Left lung (tissue), 10 donors: Measurements from ENCODE around the gene ZNF878. TPM values are rescaled to one million over a fixed set of nuclear protein-coding genes. Genes with fewer than 3 reads are reported as not detected.
A peak's percentile ranks its signal among the peaks of the same experiment; 100 is the strongest.
"Not testable (repeated sequence)": the region's sequence is repeated elsewhere in the genome, so short reads cannot be mapped to it uniquely, and the experiment has no call there.

ENCODE experiments used
- ATAC-seq: fragments of 200-7000 bp; cut with Tn5 transposase; one replicate; pipeline ENCODE4 v1.9.1; 2020; ENCODE audit warnings: moderate library complexity
- DNase-seq, 4 donors: peaks; one replicate each; pipeline ENCODE4 v3.0.0-alpha.2; 2013 to 2020
- H3K27ac ChIP-seq, 2 donors: fragments of 200-600 bp; sonication (generic) in 1 of 2; one replicate each; pipeline versions ENCODE4 v1.5.0 to v1.8.0; 2020 to 2021
- H3K27me3 ChIP-seq, 2 donors: fragments of 200-600 bp; sonication (generic) in 1 of 2; one replicate each; pipeline versions ENCODE4 v1.5.0 to v1.8.0; 2020 to 2021
- H3K36me3 ChIP-seq, 2 donors: fragments of 200-600 bp; sonication (generic) in 1 of 2; one replicate each; pipeline versions ENCODE4 v1.5.0 to v1.8.0; 2020 to 2021
- H3K4me1 ChIP-seq, 2 donors: fragments of 200-600 bp; one replicate each; pipeline ENCODE4 v1.8.0; 2021
- H3K4me3 ChIP-seq, 2 donors: fragments of 200-600 bp; sonication (generic) in 1 of 2; one replicate each; pipeline versions ENCODE4 v1.5.0 to v1.8.0; 2020 to 2021; ENCODE audit warnings: mild to moderate bottlenecking in 1 of 2
- H3K9me3 ChIP-seq, 2 donors: fragments of 200-600 bp; sonication (generic) in 1 of 2; one replicate each; pipeline versions ENCODE4 v1.5.0 to v1.8.0; 2020 to 2021
- intact Hi-C, 2 donors: fragments of 100-400 bp; cut with DNase I; formaldehyde crosslinking; loops; one replicate each; pipeline versions ENCODE4 v1.11.2 to v1.14.2; 2022
- polyA plus RNA-seq, 6 donors: library from polyadenylated mRNA; unstranded; fragments of 120-200 nt; gene quantifications; one replicate each; pipeline ENCODE4 v1.2.1, GENCODE V29; 2013; ENCODE audit not compliant: insufficient read length in 6 of 6
- total RNA-seq, 2 donors: library from RNA; stranded (reverse); fragmentation: NEBNext Ultra II Directional; extraction: Animal tissue kit (Norgen Biotek cat#: 25700); gene quantifications; one replicate each; pipeline ENCODE4 v1.2.1, GENCODE V29; 2021
- TF ChIP-seq, protein P1 (sequence below), 2 donors: fragments of 200-600 bp; sonication (generic) in 1 of 2; IDR thresholded peaks; one replicate each; pipeline versions ENCODE4 v1.5.0 to v1.8.0; 2021; ENCODE audit warnings: antibody characterized with exemption in 2 of 2
- donor health status: DM: no; HTN: yes; CAD: no.
- donor health status: DM: no; HTN: no; CAD: no.

Gene ZNF878
- total and polyA plus RNA-seq, 8 donors = 0.32 to 1.8 (median 1.4) TPM

DNA sequence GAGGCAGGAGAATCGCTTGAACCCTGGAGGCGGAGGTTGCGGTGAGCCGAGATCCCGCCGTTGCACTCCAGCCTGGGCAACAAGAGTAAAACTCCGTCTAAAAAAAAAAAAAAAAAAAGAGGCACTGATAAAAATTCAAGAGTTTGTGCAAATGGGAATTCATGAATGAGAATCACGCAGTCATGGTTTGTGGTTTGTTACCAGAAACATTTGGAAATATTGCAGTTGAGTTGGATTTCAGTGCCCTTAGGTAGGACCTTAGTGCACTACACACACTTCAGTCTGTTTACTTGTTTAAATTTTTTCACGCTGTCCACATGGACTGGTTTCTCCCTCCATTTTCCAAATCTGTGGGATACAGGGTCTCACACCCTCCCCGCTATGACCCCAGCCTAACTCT is 40.2 kb upstream of the ZNF878 start:
- H3K27ac ChIP-seq = peak overlapping the region in 1 of 2 donors; percentile 89
- intact Hi-C loops = no loop called here
- TF ChIP-seq, protein P1, sequence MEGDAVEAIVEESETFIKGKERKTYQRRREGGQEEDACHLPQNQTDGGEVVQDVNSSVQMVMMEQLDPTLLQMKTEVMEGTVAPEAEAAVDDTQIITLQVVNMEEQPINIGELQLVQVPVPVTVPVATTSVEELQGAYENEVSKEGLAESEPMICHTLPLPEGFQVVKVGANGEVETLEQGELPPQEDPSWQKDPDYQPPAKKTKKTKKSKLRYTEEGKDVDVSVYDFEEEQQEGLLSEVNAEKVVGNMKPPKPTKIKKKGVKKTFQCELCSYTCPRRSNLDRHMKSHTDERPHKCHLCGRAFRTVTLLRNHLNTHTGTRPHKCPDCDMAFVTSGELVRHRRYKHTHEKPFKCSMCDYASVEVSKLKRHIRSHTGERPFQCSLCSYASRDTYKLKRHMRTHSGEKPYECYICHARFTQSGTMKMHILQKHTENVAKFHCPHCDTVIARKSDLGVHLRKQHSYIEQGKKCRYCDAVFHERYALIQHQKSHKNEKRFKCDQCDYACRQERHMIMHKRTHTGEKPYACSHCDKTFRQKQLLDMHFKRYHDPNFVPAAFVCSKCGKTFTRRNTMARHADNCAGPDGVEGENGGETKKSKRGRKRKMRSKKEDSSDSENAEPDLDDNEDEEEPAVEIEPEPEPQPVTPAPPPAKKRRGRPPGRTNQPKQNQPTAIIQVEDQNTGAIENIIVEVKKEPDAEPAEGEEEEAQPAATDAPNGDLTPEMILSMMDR (IDR thresholded peaks at IDR 0.05) = no peak
- no peaks in the 10 kb centered on the region for H3K36me3 ChIP-seq
- DNase-seq (peak in 1 of 4 donors; percentile 5), ATAC-seq (no peak)
- peaks cover 0 to 20% of the 10 kb centered on the region in 2 donors for H3K4me1 ChIP-seq
- peak overlapping the region; percentile 55 to 79 for H3K4me3 ChIP-seq
- no peaks in the 10 kb centered on the region for H3K27me3 ChIP-seq
- H3K9me3 ChIP-seq = no peaks in the 10 kb centered on the region

DNA sequence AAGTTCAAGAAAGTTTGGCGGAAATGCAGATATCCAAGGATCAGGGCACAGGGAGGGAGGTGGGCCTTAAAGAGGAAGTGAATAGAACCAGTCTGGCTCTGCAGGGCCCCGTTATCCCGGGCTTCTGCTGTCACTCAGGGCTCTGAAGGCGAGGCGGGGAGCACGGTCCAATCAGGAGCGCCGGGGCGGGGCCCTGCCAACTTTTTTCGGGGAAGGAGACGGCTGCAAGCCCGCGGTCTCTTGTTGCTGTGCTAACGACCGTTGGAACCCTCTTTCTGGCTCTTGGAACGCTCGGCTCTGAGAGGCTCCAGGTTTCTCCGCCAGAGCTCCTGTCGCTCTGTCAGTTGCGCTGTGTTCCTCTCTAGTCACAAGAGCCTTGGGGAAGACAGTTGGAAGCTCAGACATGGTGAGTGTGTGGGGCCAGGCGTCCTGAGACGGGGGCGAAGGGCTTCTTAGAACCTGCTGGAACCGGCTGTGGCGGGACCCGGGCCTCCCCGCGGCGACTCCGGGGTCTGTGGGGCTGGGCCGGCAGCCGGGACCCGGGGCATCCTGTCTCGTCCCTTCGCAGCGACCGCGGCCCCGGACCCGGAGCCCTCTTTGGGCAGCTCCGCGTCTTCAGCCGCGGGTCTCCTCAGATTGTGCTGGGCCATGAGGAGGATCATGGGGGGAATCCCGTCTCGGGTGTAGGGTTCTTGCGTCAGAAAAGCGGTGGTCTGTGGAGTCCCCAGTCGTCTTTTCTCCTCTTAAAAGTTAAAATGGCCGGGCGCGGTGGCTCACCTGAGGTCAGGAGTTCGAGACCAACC is 39.5 kb upstream of the ZNF878 start:
- Histone ChIP-seq H3K36me3 (no peaks in the 10 kb centered on the region), H3K4me1 (peaks cover 0 to 20% of the 10 kb centered on the region in 2 donors), H3K27me3 (no peaks in the 10 kb centered on the region), H3K9me3 (no peaks in the 10 kb centered on the region), H3K4me3 (peak overlapping the region; percentile 55 to 79), H3K27ac (peak overlapping the region; percentile 85 to 89)
- TF ChIP-seq, protein P1 (IDR thresholded peaks at IDR 0.05) = no peak
- peak; percentile 99 for ATAC-seq
- intact Hi-C loops = no loop called here
- peak; percentile 89 to 97 (median 93) for DNase-seq

DNA sequence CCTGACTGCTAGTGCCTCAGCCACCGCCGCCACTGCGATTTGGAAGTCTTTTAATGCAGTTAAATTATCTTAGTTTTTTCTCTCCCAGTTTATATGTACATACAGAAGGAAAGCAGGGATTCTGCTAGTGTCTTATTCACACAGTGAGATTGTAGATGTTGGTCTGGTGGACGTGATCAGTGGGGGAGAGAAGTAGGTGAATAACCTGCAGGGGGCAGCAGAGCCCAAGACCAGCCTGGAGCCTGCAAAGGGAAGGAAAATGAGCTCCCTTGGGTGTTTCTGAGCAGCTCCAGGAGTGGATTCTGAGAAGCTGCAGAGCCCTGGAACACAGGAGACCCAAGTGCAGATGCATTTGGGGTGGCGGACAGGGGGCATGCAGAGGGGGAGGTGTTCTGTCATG is 38.0 kb upstream of the ZNF878 start:
- TF ChIP-seq, protein P1 (IDR thresholded peaks at IDR 0.05) = peak; percentile 63 to 73

DNA sequence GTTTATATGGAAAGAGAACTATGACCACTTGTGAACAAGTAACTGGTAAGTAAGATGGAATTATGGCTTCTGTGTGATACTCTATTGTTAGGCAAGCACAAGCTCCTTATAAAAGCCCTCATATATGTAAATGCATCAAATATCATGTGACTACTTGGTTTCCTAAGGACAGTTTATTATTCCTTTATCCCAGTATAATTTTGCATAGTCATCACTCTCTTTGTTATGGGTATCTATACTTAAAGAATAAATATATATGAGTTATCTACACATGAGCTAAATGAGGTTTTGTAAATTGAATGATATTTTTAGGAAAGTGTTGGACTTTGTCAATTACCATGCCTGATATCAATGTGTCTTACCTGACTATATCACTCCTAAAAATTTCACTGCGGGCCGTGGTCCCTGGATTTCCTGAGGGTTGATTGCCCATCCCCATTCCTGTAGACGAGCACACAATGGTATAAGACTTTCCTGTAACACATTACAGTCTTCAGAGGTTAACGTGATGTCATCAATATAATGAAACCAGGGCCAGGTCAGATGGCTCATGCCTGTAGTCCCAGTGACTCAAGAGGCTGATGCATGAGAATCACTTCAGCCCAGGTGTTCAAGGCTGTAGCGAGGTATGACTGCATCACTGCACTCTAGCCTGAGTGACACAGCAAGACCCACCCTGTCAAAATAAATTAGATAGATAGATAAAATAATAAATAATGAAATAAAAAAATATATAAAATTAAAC is 32.5 kb upstream of the ZNF878 start:
- no peaks in the 10 kb centered on the region for H3K4me1 ChIP-seq
- H3K27me3 ChIP-seq = no peaks in the 10 kb centered on the region
- H3K4me3 ChIP-seq = no peak overlapping the region
- TF ChIP-seq, protein P1 (IDR thresholded peaks at IDR 0.05) = no peak
- intact Hi-C loops = no loop called here
- no peak overlapping the region for H3K27ac ChIP-seq
- peaks cover 0 to 45% of the 10 kb centered on the region in 2 donors for H3K9me3 ChIP-seq
- peaks cover 0 to 6% of the 10 kb centered on the region in 2 donors for H3K36me3 ChIP-seq
- DNase-seq (no peak), ATAC-seq (no peak)

More for the DNA sequence above, 38.0 kb upstream of the ZNF878 start:
- peaks cover 0 to 20% of the 10 kb centered on the region in 2 donors for H3K4me1 ChIP-seq
- no peaks in the 10 kb centered on the region for H3K27me3 ChIP-seq
- ATAC-seq (peak; percentile 79), DNase-seq (peak in 3 of 4 donors; percentile 64 to 83 (median 68))
- no peak overlapping the region for H3K27ac ChIP-seq
- H3K9me3 ChIP-seq = no peaks in the 10 kb centered on the region
- intact Hi-C loops = no loop called here
- H3K4me3 ChIP-seq = no peak overlapping the region
- no peaks in the 10 kb centered on the region for H3K36me3 ChIP-seq

DNA sequence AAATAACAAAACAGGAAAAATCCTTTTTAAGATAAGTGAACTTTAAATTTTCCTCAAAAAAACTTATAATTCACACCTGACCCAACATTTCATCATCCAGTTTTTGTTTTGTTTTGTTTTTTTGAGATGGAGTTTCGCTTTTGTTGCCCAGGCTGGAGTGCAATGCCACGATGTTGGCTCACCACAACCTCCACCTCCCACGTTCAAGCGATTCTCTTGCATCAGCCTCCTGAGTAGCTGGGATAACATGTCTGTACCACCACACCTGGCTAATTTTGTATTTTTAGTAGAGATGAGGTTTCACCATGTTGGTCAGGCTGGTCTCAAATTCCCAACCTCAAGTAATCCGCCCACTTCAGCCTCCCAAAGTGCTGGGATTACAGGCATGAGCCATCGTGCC is 30.6 kb upstream of the ZNF878 start:
- H3K4me1 ChIP-seq, H3K27me3 ChIP-seq, DNase-seq, H3K4me3 ChIP-seq, intact Hi-C loops, H3K27ac ChIP-seq, ATAC-seq: not testable (repeated sequence)
- Histone ChIP-seq H3K36me3 (peaks cover 0 to 16% of the 10 kb centered on the region in 2 donors), H3K9me3 (peaks cover 0 to 64% of the 10 kb centered on the region in 2 donors)
